Smooth muscle cell (in vitro differentiated cells): Measurements from ENCODE around the gene ZNHIT6. TPM values are rescaled to one million over a fixed set of nuclear protein-coding genes. Genes with fewer than 3 reads are reported as not detected.
A peak's percentile ranks its signal among the peaks of the same experiment; 100 is the strongest.

Source experiments
- DNase-seq: peaks from one replicate; lab custom pipeline; 2025; ENCODE audit not compliant: unreplicated experiment; lab: John Stamatoyannopoulos, UW
- H2AFZ ChIP-seq: fragments of 200-600 bp; sonication (generic); 2 replicates; pipeline ENCODE4 v1.6.0; 2016; ENCODE audit warnings: antibody characterized with exemption, low read depth, mild to moderate bottlenecking
- H3F3A ChIP-seq: fragments of 200-600 bp; sonication (generic); 2 replicates; pipeline ENCODE4 v1.6.0; 2017; ENCODE audit warnings: antibody characterized with exemption, low read depth
- H3K27ac ChIP-seq: fragments of 200-600 bp; sonication (generic); 2 replicates; pipeline ENCODE4 v1.5.1; 2016; ENCODE audit warnings: low read depth, mild to moderate bottlenecking
- H3K27me3 ChIP-seq: fragments of 200-600 bp; sonication (generic); 2 replicates; pipeline ENCODE4 v1.6.1; 2016; ENCODE audit warnings: low read depth, mild to moderate bottlenecking
- H3K36me3 ChIP-seq: fragments of 200-600 bp; sonication (generic); 2 replicates; pipeline ENCODE4 v1.5.1; 2016; ENCODE audit warnings: low read depth
- H3K4me1 ChIP-seq: fragments of 200-600 bp; sonication (generic); 2 replicates; pipeline ENCODE4 v1.5.1; 2016; ENCODE audit warnings: low read depth
- H3K4me2 ChIP-seq: fragments of 200-600 bp; sonication (generic); 2 replicates; pipeline ENCODE4 v1.6.0; 2016; ENCODE audit warnings: mild to moderate bottlenecking
- H3K4me3 ChIP-seq: fragments of 200-600 bp; sonication (generic); 2 replicates; pipeline ENCODE4 v1.5.1; 2016; ENCODE audit warnings: mild to moderate bottlenecking
- H3K79me2 ChIP-seq: fragments of 200-600 bp; sonication (generic); 2 replicates; pipeline ENCODE4 v1.6.0; 2016; ENCODE audit warnings: low read depth, mild to moderate bottlenecking
- H3K9ac ChIP-seq: fragments of 200-600 bp; sonication (generic); 2 replicates; pipeline ENCODE4 v1.6.0; 2016; ENCODE audit warnings: low read depth
- H3K9me3 ChIP-seq: fragments of 200-600 bp; sonication (generic); replicated peaks from 2 replicates; pipeline ENCODE4 v1.5.1; 2016; ENCODE audit warnings: low read depth
- H4K20me1 ChIP-seq: fragments of 200-600 bp; sonication (generic); 2 replicates; pipeline ENCODE4 v1.6.0; 2016; ENCODE audit warnings: low read depth
- CTCF ChIP-seq: fragments of 200-600 bp; sonication (generic); IDR thresholded peaks from 2 replicates; pipeline ENCODE4 v1.5.1; 2017; ENCODE audit warnings: borderline replicate concordance, mild to moderate bottlenecking, antibody characterized with exemption; ENCODE audit not compliant: insufficient read depth, poor library complexity, severe bottlenecking
- WGBS: methylation state at CpG from one replicate; pipeline ENCODE4 v1.1.7; 2016; ENCODE audit warnings: low lambda C conversion rate; 5-methylcytosine and 5-hydroxymethylcytosine counted together
- polyA plus RNA-seq: library from polyadenylated mRNA; unstranded; fragments of >200 nt; fragmentation: Nextera tagmentation; extraction: Ambion mirVana; gene quantifications from 2 replicates; pipeline ENCODE4 v1.2.1, GENCODE V29; 2016
- total RNA-seq: library from RNA; depleted of rRNA; stranded (reverse); fragments of >200 nt; gene quantifications from 2 replicates; pipeline ENCODE4 v1.2.3, GENCODE V29; 2014

The ZNHIT6 gene, protein sequence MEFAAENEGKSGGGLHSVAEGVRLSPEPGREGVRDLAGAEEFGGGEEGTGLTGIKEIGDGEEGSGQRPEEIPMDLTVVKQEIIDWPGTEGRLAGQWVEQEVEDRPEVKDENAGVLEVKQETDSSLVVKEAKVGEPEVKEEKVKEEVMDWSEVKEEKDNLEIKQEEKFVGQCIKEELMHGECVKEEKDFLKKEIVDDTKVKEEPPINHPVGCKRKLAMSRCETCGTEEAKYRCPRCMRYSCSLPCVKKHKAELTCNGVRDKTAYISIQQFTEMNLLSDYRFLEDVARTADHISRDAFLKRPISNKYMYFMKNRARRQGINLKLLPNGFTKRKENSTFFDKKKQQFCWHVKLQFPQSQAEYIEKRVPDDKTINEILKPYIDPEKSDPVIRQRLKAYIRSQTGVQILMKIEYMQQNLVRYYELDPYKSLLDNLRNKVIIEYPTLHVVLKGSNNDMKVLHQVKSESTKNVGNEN
- total RNA-seq (15.5 and 16.1 TPM in 2 replicates), polyA plus RNA-seq (15.0 and 15.1 TPM in 2 replicates)

DNA sequence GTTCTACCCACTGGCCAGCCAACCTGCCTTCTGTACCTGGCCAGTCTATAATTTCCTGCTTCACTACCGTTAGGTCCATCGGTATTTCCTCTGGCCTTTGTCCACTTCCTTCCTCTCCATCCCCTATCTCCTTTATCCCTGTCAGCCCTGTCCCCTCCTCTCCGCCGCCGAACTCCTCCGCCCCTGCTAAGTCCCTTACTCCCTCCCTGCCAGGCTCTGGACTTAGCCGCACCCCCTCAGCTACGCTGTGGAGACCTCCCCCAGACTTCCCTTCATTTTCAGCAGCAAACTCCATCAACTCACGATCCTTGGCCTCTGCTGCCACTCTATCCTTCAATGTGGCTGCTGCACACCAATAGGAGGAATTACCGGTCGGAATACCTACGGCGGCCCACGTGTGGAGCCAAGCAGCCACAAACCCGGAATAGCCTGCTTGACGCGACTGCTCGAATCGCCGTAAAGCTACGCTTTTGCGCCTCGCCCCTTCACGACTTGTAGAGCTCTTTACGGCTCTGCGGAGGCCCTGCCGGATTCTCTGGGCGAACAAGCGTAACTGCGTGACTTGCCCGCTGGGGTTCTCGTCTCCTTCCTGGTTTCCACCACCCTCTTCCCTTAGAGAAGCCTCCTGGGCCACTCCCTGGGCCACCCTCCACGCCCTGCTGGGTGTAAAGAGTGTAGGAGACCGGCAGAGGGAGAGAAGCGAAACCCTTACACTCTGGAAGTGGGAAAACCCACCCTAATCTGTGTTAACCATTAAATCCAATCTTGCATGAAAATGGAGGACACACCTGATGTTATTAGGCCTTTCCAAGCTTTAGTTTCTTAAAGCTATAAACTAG, at the start of gene ZNHIT6:
Gene ZNHIT6 (minus strand): TSS at position 444 of the 839 bp plus-strand sequence. CDS start 149 bp downstream, at position 295.
- Histone ChIP-seq H2AFZ (peak within 1 kb of the TSS; percentile 98), H3K36me3 (peaks cover 6% of the 10 kb centered on the region), H3K27ac (peak within 1 kb of the TSS; percentile 74), H3K9ac (peak within 1 kb of the TSS; percentile 60), H3F3A (peaks cover 6% of the 10 kb centered on the region), H3K4me2 (peak within 1 kb of the TSS; percentile 84), H3K27me3 (no peaks in the 10 kb centered on the region), H3K4me1 (peaks cover 17% of the 10 kb centered on the region), H3K4me3 (peak within 1 kb of the TSS; percentile 72), H3K79me2 (peaks cover 45% of the 10 kb centered on the region), H3K9me3 (no peaks in the 10 kb centered on the region), H4K20me1 (no peaks in the 10 kb centered on the region)
- peak; percentile 29 for TF ChIP-seq CTCF
- peak; percentile 43 for DNase-seq
- 2% methylated on average over 35 of the region's 35 CpGs for WGBS

- no peak for TF ChIP-seq CTCF
- no peak overlapping the region for H3K27ac ChIP-seq
- H4K20me1 ChIP-seq = no peaks in the 10 kb centered on the region
- no peaks in the 10 kb centered on the region for H3K27me3 ChIP-seq
- no peaks in the 10 kb centered on the region for H3K4me1 ChIP-seq
- H3K4me2 ChIP-seq = no peak overlapping the region
- H3K79me2 ChIP-seq = no peaks in the 10 kb centered on the region
- WGBS = 86% methylated on average over 5 of the region's 5 CpGs
- no peak for DNase-seq
- H3K4me3 ChIP-seq = no peak overlapping the region
- no peaks in the 10 kb centered on the region for H3F3A ChIP-seq
- peaks cover 4% of the 10 kb centered on the region for H3K9me3 ChIP-seq
- H3K36me3 ChIP-seq = no peaks in the 10 kb centered on the region
- no peak overlapping the region for H3K9ac ChIP-seq
- H2AFZ ChIP-seq = no peak overlapping the region
Measured at GRCh38 chr1:85756864-85757263, 48.6 kb upstream of the ZNHIT6 start.

DNA sequence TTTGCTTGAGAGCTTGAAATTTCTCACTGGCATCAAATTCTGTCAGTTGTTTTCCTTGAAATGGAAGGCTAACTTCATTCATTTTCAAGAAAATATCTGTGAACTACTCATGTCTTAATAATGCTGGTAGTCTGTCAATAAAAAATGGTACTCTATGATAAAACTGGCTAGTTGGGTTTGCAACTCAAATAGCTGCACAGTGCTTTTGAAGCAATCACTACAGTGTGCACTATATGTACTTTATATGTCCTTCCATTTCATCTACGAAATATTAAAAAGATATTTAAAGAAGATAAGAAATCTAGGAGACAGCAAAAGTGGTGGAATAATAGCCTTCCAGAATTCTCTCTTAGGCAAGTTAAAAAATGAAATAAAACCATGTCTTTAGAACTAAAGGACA, 39.9 kb upstream of the ZNHIT6 start:
- H3K4me2 ChIP-seq = no peak overlapping the region
- H4K20me1 ChIP-seq = no peaks in the 10 kb centered on the region

More for the DNA sequence above, 39.9 kb upstream of the ZNHIT6 start:
- H3K4me1 ChIP-seq = no peaks in the 10 kb centered on the region
- no peak overlapping the region for H3K4me3 ChIP-seq
- H3K9me3 ChIP-seq = no peaks in the 10 kb centered on the region
- no peaks in the 10 kb centered on the region for H3K27me3 ChIP-seq
- no peak for DNase-seq
- H3K9ac ChIP-seq = no peak overlapping the region
- no peaks in the 10 kb centered on the region for H3K36me3 ChIP-seq
- WGBS = 0% methylated on average over 1 of the region's 1 CpG
- TF ChIP-seq CTCF = no peak
- no peaks in the 10 kb centered on the region for H3K79me2 ChIP-seq
- no peaks in the 10 kb centered on the region for H3F3A ChIP-seq
- no peak overlapping the region for H2AFZ ChIP-seq
- no peak overlapping the region for H3K27ac ChIP-seq
